ENCODE measurements around the gene FTO.

Gene FTO

GRCh38 chr16:53743149-53743566 lies 39.2 kb downstream of the FTO start:
- peak in 1 of 2 experiments; percentile 53 for DNase-seq (ENCODE audit: low read depth in 1 of 2, low spot score in 1 of 2)
- TF ChIP-seq JUND (IDR thresholded peaks at IDR 0.05; ENCODE audit: low read depth), result no peak
- in situ Hi-C loops (cut with HindIII; ENCODE audit: low pct_unique_long_range_greater_than_20kb, low sequenced_read_pairs), result no loop called here

GRCh38 chr16:53744449-53744848 lies 40.5 kb downstream of the FTO start:
- in situ Hi-C loops (cut with HindIII; ENCODE audit: low pct_unique_long_range_greater_than_20kb, low sequenced_read_pairs), result no loop called here
- no peak for TF ChIP-seq JUND (IDR thresholded peaks at IDR 0.05; ENCODE audit: low read depth)
- no peak for DNase-seq (ENCODE audit: low read depth in 1 of 2, low spot score in 1 of 2)

GRCh38 chr16:53745086-53745485 lies 41.1 kb downstream of the FTO start:
- in situ Hi-C loops (cut with HindIII; ENCODE audit: low pct_unique_long_range_greater_than_20kb, low sequenced_read_pairs), result no loop called here
- DNase-seq (ENCODE audit: low read depth in 1 of 2, low spot score in 1 of 2), result peak in 1 of 2 experiments; percentile 23
- TF ChIP-seq JUND (IDR thresholded peaks at IDR 0.05; ENCODE audit: low read depth), result no peak

GRCh38 chr16:53745753-53746266 lies 41.9 kb downstream of the FTO start:
- no peak for TF ChIP-seq JUND (IDR thresholded peaks at IDR 0.05; ENCODE audit: low read depth)
- in situ Hi-C loops (cut with HindIII; ENCODE audit: low pct_unique_long_range_greater_than_20kb, low sequenced_read_pairs), result no loop called here
- peak in 1 of 2 experiments; percentile 56 for DNase-seq (ENCODE audit: low read depth in 1 of 2, low spot score in 1 of 2)

- no peak for DNase-seq (ENCODE audit: low read depth in 1 of 2, low spot score in 1 of 2)
- in situ Hi-C loops (cut with HindIII; ENCODE audit: low pct_unique_long_range_greater_than_20kb, low sequenced_read_pairs), result no loop called here
- TF ChIP-seq JUND (IDR thresholded peaks at IDR 0.05; ENCODE audit: low read depth), result no peak
Measured at GRCh38 chr16:53752560-53752959, 48.6 kb downstream of the FTO start.

GRCh38 chr16:53753431-53753830 lies 49.5 kb downstream of the FTO start:
- no peak for DNase-seq (ENCODE audit: low read depth in 1 of 2, low spot score in 1 of 2)
- in situ Hi-C loops (cut with HindIII; ENCODE audit: low pct_unique_long_range_greater_than_20kb, low sequenced_read_pairs), result no loop called here
- no peak for TF ChIP-seq JUND (IDR thresholded peaks at IDR 0.05; ENCODE audit: low read depth)

GRCh38 chr16:53755026-53755910 lies 51.3 kb downstream of the FTO start:
- in situ Hi-C loops (cut with HindIII; ENCODE audit: low pct_unique_long_range_greater_than_20kb, low sequenced_read_pairs), result no loop called here
- peak in 1 of 2 experiments; percentile 57 for DNase-seq (ENCODE audit: low read depth in 1 of 2, low spot score in 1 of 2)
- no peak; the same call in 1 of the 2 replicates for TF ChIP-seq JUND (IDR thresholded peaks at IDR 0.05; ENCODE audit: low read depth)

GRCh38 chr16:53756275-53756996 lies 52.5 kb downstream of the FTO start:
- in situ Hi-C loops (cut with HindIII; ENCODE audit: low pct_unique_long_range_greater_than_20kb, low sequenced_read_pairs), result no loop called here

GRCh38 chr16:53757971-53758609 lies 54.1 kb downstream of the FTO start:
- in situ Hi-C loops (cut with HindIII; ENCODE audit: low pct_unique_long_range_greater_than_20kb, low sequenced_read_pairs), result no loop called here
- no peak for DNase-seq (ENCODE audit: low read depth in 1 of 2, low spot score in 1 of 2)
- no peak for TF ChIP-seq JUND (IDR thresholded peaks at IDR 0.05; ENCODE audit: low read depth)

More at GRCh38 chr16:53756275-53756996, 52.5 kb downstream of the FTO start:
- no peak for TF ChIP-seq JUND (IDR thresholded peaks at IDR 0.05; ENCODE audit: low read depth)
- no peak for DNase-seq (ENCODE audit: low read depth in 1 of 2, low spot score in 1 of 2)

- TF ChIP-seq JUND (IDR thresholded peaks at IDR 0.05; ENCODE audit: low read depth), result no peak
- in situ Hi-C loops (cut with HindIII; ENCODE audit: low pct_unique_long_range_greater_than_20kb, low sequenced_read_pairs), result no loop called here
- no peak for DNase-seq (ENCODE audit: low read depth in 1 of 2, low spot score in 1 of 2)
Measured at GRCh38 chr16:53761962-53762703, 58.2 kb downstream of the FTO start.

GRCh38 chr16:53766304-53767016 lies 62.5 kb downstream of the FTO start:
- in situ Hi-C loops (cut with HindIII; ENCODE audit: low pct_unique_long_range_greater_than_20kb, low sequenced_read_pairs), result no loop called here
- TF ChIP-seq JUND (IDR thresholded peaks at IDR 0.05; ENCODE audit: low read depth), result no peak
- DNase-seq (ENCODE audit: low read depth in 1 of 2, low spot score in 1 of 2), result no peak

Measured in T47D (cell line).